HepG2 (cell line): ENCODE data around the gene ABCC3. TPM values are rescaled to one million over a fixed set of nuclear protein-coding genes. Genes with fewer than 3 reads are reported as not detected.

ENCODE experiments used
- ADNP ChIP-seq: sonication (generic); formaldehyde crosslinking; IDR thresholded peaks from 2 replicates; pipeline ENCODE4 v1.4.0; 2020; ENCODE audit warnings: missing genetic modification reagents
- AFF4 ChIP-seq: sonication (generic); formaldehyde crosslinking; IDR thresholded peaks from 2 replicates; pipeline ENCODE4 v1.4.0; 2020; ENCODE audit warnings: missing genetic modification reagents
- BRD4 ChIP-seq: sonication (generic); formaldehyde crosslinking; IDR thresholded peaks from 2 replicates; pipeline ENCODE4 v1.4.0; 2020; ENCODE audit warnings: missing genetic modification reagents
- ESRRA ChIP-seq: sonication (generic); formaldehyde crosslinking; IDR thresholded peaks from 2 replicates; pipeline ENCODE4 v1.5.1; 2020; ENCODE audit warnings: mild to moderate bottlenecking, low read depth, missing genetic modification reagents
- HIC2 ChIP-seq: sonication (generic); formaldehyde crosslinking; IDR thresholded peaks from 2 replicates; pipeline ENCODE4 v1.9.0; 2022; ENCODE audit warnings: low read depth, missing genetic modification reagents
- KDM5B ChIP-seq: sonication (generic); formaldehyde crosslinking; IDR thresholded peaks from 2 replicates; pipeline ENCODE4 v1.4.0; 2020; ENCODE audit warnings: missing genetic modification reagents, mild to moderate bottlenecking, borderline replicate concordance
- RAD51 ChIP-seq: fragments of 450-650 bp; IDR thresholded peaks from 2 replicates; pipeline ENCODE4 v1.6.1; 2016; ENCODE audit warnings: borderline replicate concordance
- ZBTB14 ChIP-seq: sonication (generic); formaldehyde crosslinking; IDR thresholded peaks from 2 replicates; pipeline ENCODE4 v1.4.0; 2020; ENCODE audit warnings: missing genetic modification reagents
- ZBTB21 ChIP-seq: sonication (generic); formaldehyde crosslinking; IDR thresholded peaks from 2 replicates; pipeline ENCODE4 v1.4.0; 2020; ENCODE audit warnings: missing genetic modification reagents
- ZFP91 ChIP-seq: sonication (generic); formaldehyde crosslinking; IDR thresholded peaks from 2 replicates; pipeline ENCODE4 v1.9.0; 2022; ENCODE audit warnings: missing genetic modification reagents, mild to moderate bottlenecking, borderline replicate concordance
- ZMYM3 ChIP-seq: sonication (generic); formaldehyde crosslinking; IDR thresholded peaks from 2 replicates; pipeline ENCODE4 v1.5.1; 2020; ENCODE audit warnings: mild to moderate bottlenecking, missing genetic modification reagents
- ZNF574 ChIP-seq: sonication (generic); formaldehyde crosslinking; IDR thresholded peaks from 2 replicates; pipeline ENCODE4 v1.4.0; 2020; ENCODE audit warnings: missing genetic modification reagents
- ZNF576 ChIP-seq: sonication (generic); formaldehyde crosslinking; IDR thresholded peaks from 2 replicates; pipeline ENCODE4 v1.4.0; 2020; ENCODE audit warnings: mild to moderate bottlenecking, missing genetic modification reagents
- ZNF670 ChIP-seq: sonication (generic); formaldehyde crosslinking; IDR thresholded peaks from 2 replicates; pipeline ENCODE4 v1.8.0; 2022; ENCODE audit warnings: mild to moderate bottlenecking, missing genetic modification reagents, borderline replicate concordance
- ZNF691 ChIP-seq: sonication (generic); formaldehyde crosslinking; IDR thresholded peaks from 2 replicates; pipeline ENCODE4 v1.4.0; 2020; ENCODE audit warnings: missing genetic modification reagents, low read depth, mild to moderate bottlenecking, borderline replicate concordance
- polyA plus RNA-seq, 8 experiments: library from polyadenylated mRNA; depleted of rRNA in 3 of 8; stranded (reverse) in 7 of 8; unstranded in 1 of 8; fragments of >200 nt; fragmentation: Illumina TruSeq in 4 of 8; extraction: Trizol in 4 of 8; gene quantifications; 2 replicates each; pipeline versions ENCODE4 v1.2.1 to v1.2.3, GENCODE V29; 2011 to 2016; ENCODE audit warnings: low read depth in 4 of 8, missing spikeins in 1 of 8, mixed read lengths in 1 of 8; ENCODE audit not compliant: insufficient read depth in 1 of 8
- total RNA-seq, 5 experiments: library from RNA; depleted of rRNA; stranded (reverse); fragments of >200 nt; fragmentation: Illumina TruSeq; extraction: Trizol; gene quantifications; 2 replicates each; pipeline ENCODE4 v1.2.3, GENCODE V29; 2016; ENCODE audit warnings: low read depth in 1 of 5

Gene ABCC3
- total and polyA plus RNA-seq, 2 of the 13 experiments (the other 11 are each of a cell fraction or from before 2014, with no cell fraction given) = 25.2 to 50.7 TPM

GRCh38 chr17:50642071-50642721 is 7.5 kb downstream of the ABCC3 start (continued):
- TF ChIP-seq AFF4 (CRISPR knock-in tag) = no peak
- 0 out of 2 replicates have a peak, but pooled peaks have one; percentile 53 for TF ChIP-seq BRD4
- TF ChIP-seq ZNF691 (CRISPR knock-in tag) = 0 out of 2 replicates have a peak, but pooled peaks have one; percentile 32
- no peak for TF ChIP-seq KDM5B
- TF ChIP-seq ZNF576 (CRISPR knock-in tag) = no peak
- TF ChIP-seq ZMYM3 = peak; percentile 96
- 0 out of 2 replicates have a peak, but pooled peaks have one; percentile 17 for TF ChIP-seq ZFP91 (CRISPR knock-in tag)
- TF ChIP-seq ZNF574 (CRISPR knock-in tag) = no peak
- no peak for TF ChIP-seq ZBTB14
- TF ChIP-seq ZBTB21 (CRISPR knock-in tag) = no peak
- TF ChIP-seq ESRRA (CRISPR knock-in tag) = 0 out of 2 replicates have a peak, but pooled peaks have one; percentile 11
- TF ChIP-seq HIC2 (CRISPR knock-in tag) = no peak
- peak; percentile 72; the same call in 1 of the 2 replicates for TF ChIP-seq ADNP
- TF ChIP-seq RAD51 = no peak
- no peak for TF ChIP-seq ZNF670 (CRISPR knock-in tag)
